MCF 10A (cell line): ENCODE data around the gene DNAJB2. TPM values are rescaled to one million over a fixed set of nuclear protein-coding genes. Genes with fewer than 3 reads are reported as not detected.
A peak's percentile ranks its signal among the peaks of the same experiment; 100 is the strongest.

Experiments used
- BruUV-seq: library from RNA; stranded (reverse); fragments of 400-500 nt; replicated peaks from 2 replicates; lab custom pipeline; 2021; lab: Mats Ljungman, UMichigan
- CTCF ChIA-PET: fragments of 300-600 bp; sonication (Branson Sonifier 250); formaldehyde crosslinking; extraction: SDS; loops from one replicate; lab custom pipeline; 2021; ENCODE audit warnings: antibody characterized with exemption, inconsistent platforms; lab: Yijun Ruan, JAX
- POLR2A ChIA-PET: fragments of 300-600, 350-650 bp; sonication (Branson Sonifier 250); formaldehyde crosslinking; extraction: SDS; loops from one replicate; lab custom pipeline; 2020; ENCODE audit warnings: antibody characterized with exemption, inconsistent platforms; lab: Yijun Ruan, JAX
- DNase-seq: peaks from one replicate; pipeline ENCODE4 v3.0.0-alpha.2; 2018; ENCODE audit not compliant: unreplicated experiment
- H3K27ac Mint-ChIP-seq: one replicate; pipeline ENCODE4 v1.8.0; 2022; ENCODE audit warnings: mild to moderate bottlenecking, low read depth, mixed read lengths; ENCODE audit not compliant: unreplicated experiment
- H3K27me3 Mint-ChIP-seq: one replicate; pipeline ENCODE4 v1.8.0; 2022; ENCODE audit warnings: mixed read lengths; ENCODE audit not compliant: insufficient read depth, unreplicated experiment
- H3K36me3 Mint-ChIP-seq: one replicate; pipeline ENCODE4 v1.8.0; 2022; ENCODE audit warnings: mild to moderate bottlenecking, moderate library complexity, mixed read lengths; ENCODE audit not compliant: insufficient read depth, unreplicated experiment
- H3K4me1 Mint-ChIP-seq: one replicate; pipeline ENCODE4 v1.8.0; 2022; ENCODE audit warnings: mixed read lengths; ENCODE audit not compliant: insufficient read depth, unreplicated experiment
- H3K4me3 Mint-ChIP-seq: one replicate; pipeline ENCODE4 v1.8.0; 2022; ENCODE audit warnings: mild to moderate bottlenecking, moderate library complexity, mixed read lengths; ENCODE audit not compliant: unreplicated experiment
- H3K9me3 Mint-ChIP-seq: one replicate; pipeline ENCODE4 v1.8.0; 2022; ENCODE audit warnings: mixed read lengths; ENCODE audit not compliant: unreplicated experiment
- intact Hi-C: fragments of 100-400 bp; cut with micrococcal nuclease; formaldehyde crosslinking; loops from 2 replicates; pipeline ENCODE4 v1.14.1; 2022
- total RNA-seq: library from RNA; stranded (reverse); gene quantifications from 2 replicates; pipeline ENCODE4 v1.2.3, GENCODE V29; 2022
- TF ChIP-seq, protein P1 (sequence below): fragments of 200-600 bp; IDR thresholded peaks from one replicate; pipeline ENCODE4 v1.8.0; 2022; ENCODE audit warnings: antibody characterized with exemption, mild to moderate bottlenecking; ENCODE audit not compliant: unreplicated experiment

Gene DNAJB2
- total RNA-seq, 1 experiment from 2014 or later = 59.8 TPM

DNA sequence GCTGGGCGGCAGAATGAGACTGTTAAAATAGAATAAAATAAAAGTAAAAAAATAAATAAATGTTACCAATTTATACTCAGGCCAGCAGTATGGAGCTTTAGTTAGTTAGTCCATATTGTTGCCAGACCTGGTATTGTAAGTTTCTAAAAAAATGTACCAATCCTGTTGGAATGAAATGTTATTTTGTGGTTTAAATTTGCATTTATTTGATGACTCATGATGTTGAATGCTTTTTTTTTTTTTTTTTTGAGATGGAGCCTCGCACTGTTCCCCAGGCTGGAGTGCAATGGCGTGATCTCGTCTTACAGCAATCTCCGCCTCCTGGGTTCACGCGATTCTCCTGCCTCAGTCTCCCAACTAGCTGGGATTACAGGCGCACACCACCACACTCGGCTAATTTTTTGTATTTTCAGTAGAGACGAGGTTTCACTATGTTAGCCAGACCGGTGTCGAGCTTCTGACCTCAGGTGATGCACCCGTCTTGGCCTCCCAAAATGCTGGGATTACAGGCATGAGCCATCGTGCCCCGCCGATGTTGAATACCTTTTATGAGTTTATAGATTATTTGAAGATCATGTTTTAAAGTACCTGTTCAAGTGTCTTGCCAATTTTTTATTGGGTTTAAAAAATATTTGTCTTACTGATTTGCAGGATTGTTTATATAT lies 35.8 kb downstream of the DNAJB2 start:
- intact Hi-C loops = no loop called here
- TF ChIP-seq, protein P1, sequence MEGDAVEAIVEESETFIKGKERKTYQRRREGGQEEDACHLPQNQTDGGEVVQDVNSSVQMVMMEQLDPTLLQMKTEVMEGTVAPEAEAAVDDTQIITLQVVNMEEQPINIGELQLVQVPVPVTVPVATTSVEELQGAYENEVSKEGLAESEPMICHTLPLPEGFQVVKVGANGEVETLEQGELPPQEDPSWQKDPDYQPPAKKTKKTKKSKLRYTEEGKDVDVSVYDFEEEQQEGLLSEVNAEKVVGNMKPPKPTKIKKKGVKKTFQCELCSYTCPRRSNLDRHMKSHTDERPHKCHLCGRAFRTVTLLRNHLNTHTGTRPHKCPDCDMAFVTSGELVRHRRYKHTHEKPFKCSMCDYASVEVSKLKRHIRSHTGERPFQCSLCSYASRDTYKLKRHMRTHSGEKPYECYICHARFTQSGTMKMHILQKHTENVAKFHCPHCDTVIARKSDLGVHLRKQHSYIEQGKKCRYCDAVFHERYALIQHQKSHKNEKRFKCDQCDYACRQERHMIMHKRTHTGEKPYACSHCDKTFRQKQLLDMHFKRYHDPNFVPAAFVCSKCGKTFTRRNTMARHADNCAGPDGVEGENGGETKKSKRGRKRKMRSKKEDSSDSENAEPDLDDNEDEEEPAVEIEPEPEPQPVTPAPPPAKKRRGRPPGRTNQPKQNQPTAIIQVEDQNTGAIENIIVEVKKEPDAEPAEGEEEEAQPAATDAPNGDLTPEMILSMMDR = no peak
- no peak overlapping the region for H3K4me3 Mint-ChIP-seq
- peaks cover 15% of the 10 kb centered on the region for H3K27me3 Mint-ChIP-seq
- CTCF ChIA-PET = interaction anchor here (0.6 to 2.7 kb wide), 3 partner anchors 20 to 267 kb away, joined by 3 to 9 read pairs (median 3); no protein-coding TSS in a partner anchor
- no peak overlapping the region for H3K27ac Mint-ChIP-seq
- POLR2A ChIA-PET = interaction anchor here (0.6 kb wide), 1 partner anchor 45 kb away, joined by 5 read pairs; no protein-coding TSS in a partner anchor
- H3K4me1 Mint-ChIP-seq = no peaks in the 10 kb centered on the region
- no peaks in the 10 kb centered on the region for H3K9me3 Mint-ChIP-seq
- DNase-seq = peak; percentile 10
- no peaks in the 10 kb centered on the region for H3K36me3 Mint-ChIP-seq
- no TSS peak for BruUV-seq

DNA sequence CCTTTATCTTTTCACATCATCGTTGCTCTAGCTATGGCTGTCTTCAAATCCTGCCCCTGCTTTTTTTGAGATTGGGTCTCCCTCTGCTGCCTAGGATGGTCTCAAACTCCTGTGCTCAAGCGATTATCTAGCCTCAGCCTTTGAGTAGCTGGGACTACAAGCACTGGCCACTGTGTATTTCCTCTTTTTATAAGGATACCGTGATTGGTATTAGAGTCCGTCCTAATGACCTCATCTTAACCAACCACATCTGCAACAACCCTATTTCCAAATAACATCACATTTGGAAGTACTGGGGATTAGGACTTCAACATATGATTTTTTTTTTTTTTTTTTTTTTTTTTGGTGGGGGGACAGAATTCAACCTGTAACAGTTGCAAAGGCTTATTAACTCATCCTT lies 44.3 kb downstream of the DNAJB2 start:
- H3K36me3 Mint-ChIP-seq = no peaks in the 10 kb centered on the region
- H3K27ac Mint-ChIP-seq = no peak overlapping the region
- no peak for DNase-seq
- TF ChIP-seq, protein P1 = no peak
- H3K9me3 Mint-ChIP-seq = no peaks in the 10 kb centered on the region
- BruUV-seq = no TSS peak
- intact Hi-C loops = no loop called here
- POLR2A ChIA-PET = no interaction called here
- H3K27me3 Mint-ChIP-seq = peaks cover 62% of the 10 kb centered on the region
- H3K4me3 Mint-ChIP-seq = no peak overlapping the region
- CTCF ChIA-PET = interaction anchor here (0.6 to 1.3 kb wide), 4 partner anchors 9 to 106 kb away, joined by 3 to 5 read pairs (median 3); no protein-coding TSS in a partner anchor
- H3K4me1 Mint-ChIP-seq = no peaks in the 10 kb centered on the region

DNA sequence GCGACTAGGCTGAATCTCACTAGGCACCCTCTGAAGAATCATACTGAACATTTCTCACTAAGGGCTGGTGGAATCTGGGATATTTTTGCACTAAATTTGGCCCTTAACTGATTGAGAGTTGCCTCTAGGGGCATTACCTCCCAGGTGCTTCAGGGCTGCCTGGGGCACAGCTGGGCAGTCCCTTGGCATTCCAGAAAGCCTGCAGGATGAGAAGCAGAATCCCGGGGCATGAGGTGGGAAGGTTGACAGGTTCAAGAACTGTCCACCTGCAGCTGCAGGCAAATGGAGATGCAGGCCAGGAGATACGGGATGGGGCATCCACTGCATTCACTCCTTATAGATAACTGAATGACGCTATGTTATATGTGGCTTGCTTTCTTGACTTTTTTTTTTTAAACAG lies 46.0 kb downstream of the DNAJB2 start:
- TF ChIP-seq, protein P1 = no peak
- Mint-ChIP-seq H3K4me3 (no peak overlapping the region), H3K27me3 (peaks cover 66% of the 10 kb centered on the region), H3K27ac (no peak overlapping the region), H3K9me3 (no peaks in the 10 kb centered on the region), H3K4me1 (no peaks in the 10 kb centered on the region), H3K36me3 (no peaks in the 10 kb centered on the region)
- DNase-seq = no peak
- intact Hi-C loops = no loop called here
- ChIA-PET POLR2A (no interaction called here), CTCF (interaction anchor here (0.6 to 1.8 kb wide), 2 partner anchors 30 to 166 kb away, joined by 4 to 7 read pairs; no protein-coding TSS in a partner anchor)
- BruUV-seq = no TSS peak

DNA sequence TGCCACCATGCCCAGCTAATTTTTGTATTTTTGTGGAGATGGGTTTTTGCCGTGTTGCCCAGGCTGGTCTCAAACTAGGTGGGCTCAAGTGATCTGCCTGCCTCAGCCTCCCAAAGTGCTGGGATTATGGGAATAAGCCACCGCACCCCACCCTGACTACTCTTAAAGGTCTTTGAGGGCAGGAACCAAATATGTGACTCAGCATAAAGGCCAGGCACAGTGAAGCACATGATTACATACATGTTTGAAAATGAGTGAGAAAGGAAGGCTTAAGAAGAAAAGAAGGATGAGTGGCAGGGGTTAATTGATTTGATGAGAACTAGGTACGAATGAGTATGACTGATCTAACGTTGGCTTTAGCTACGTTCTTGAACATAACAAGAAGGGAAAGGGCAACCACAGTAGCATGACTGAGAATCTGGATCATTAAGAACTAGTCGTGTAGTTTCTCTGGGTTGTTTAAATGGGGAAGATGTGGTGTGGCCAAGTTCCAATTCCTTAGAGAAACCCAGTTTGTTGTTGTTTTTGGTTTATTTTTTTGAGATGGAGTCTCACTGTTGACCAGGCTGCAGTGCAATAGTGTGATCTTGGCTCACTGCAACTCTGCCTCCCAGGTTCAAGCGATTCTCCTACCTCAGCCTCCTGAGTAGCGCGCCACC lies 46.6 kb downstream of the DNAJB2 start:
- Mint-ChIP-seq H3K27ac (no peak overlapping the region), H3K27me3 (peaks cover 72% of the 10 kb centered on the region), H3K4me3 (no peak overlapping the region), H3K9me3 (no peaks in the 10 kb centered on the region), H3K36me3 (no peaks in the 10 kb centered on the region), H3K4me1 (no peaks in the 10 kb centered on the region)
- CTCF ChIA-PET = interaction anchor here (0.6 to 1.8 kb wide), 3 partner anchors 26 to 166 kb away, joined by 3 to 7 read pairs (median 4); no protein-coding TSS in a partner anchor
- intact Hi-C loops = no loop called here
- DNase-seq = no peak
- TF ChIP-seq, protein P1 = no peak
- POLR2A ChIA-PET = no interaction called here
- BruUV-seq = no TSS peak
